ENCODE data around the gene PROSER3. TPM values are rescaled to one million over a fixed set of nuclear protein-coding genes. Genes with fewer than 3 reads are reported as not detected.
A peak's percentile ranks its signal among the peaks of the same experiment; 100 is the strongest.

The PROSER3 gene
- total and polyA plus RNA-seq, 2 of the 13 experiments (the other 11 are each of a cell fraction or from before 2014, with no cell fraction given), result 5.1 to 5.7 TPM

DNA sequence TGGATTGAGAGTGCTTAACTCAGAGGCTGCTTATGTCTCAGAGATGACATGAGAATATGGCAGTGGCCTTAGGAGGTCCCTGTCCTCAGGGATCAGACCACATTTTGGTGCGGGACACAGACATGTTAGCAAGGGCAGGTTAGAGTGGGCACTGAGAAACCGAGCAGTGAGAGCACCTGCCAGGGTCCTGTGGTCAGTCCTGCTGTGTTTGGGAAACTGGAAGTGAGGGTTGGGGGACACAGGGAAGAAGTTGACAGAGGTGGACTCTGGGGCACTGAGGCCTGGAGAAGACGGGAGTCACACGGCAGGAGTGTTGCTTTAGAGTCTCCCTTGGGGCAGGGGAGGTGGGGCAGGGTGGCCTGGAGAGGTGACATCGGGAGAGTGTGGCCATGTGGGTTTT lies 23.1 kb upstream of the PROSER3 start (continued):
- TF ChIP-seq SMAD1 (CRISPR knock-in tag; IDR thresholded peaks at IDR 0.05; ENCODE audit: borderline replicate concordance, low read depth), result no peak
- no peak for TF ChIP-seq MAFF (IDR thresholded peaks at IDR 0.05; ENCODE audit: low read depth, low read length)
- TF ChIP-seq, protein P1, sequence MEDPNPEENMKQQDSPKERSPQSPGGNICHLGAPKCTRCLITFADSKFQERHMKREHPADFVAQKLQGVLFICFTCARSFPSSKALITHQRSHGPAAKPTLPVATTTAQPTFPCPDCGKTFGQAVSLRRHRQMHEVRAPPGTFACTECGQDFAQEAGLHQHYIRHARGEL (CRISPR knock-in tag; IDR thresholded peaks at IDR 0.05), result no peak
- TF ChIP-seq NR2F1 (CRISPR knock-in tag; IDR thresholded peaks at IDR 0.05), result no peak
- no peak for TF ChIP-seq REL (CRISPR knock-in tag; conservative IDR thresholded peaks at IDR 0.05)
- TF ChIP-seq KDM5B (CRISPR knock-in tag; IDR thresholded peaks at IDR 0.05; ENCODE audit: borderline replicate concordance), result no peak
- TF ChIP-seq KDM2A (CRISPR knock-in tag; IDR thresholded peaks at IDR 0.05; ENCODE audit: borderline replicate concordance, low read depth), result no peak
- no peak for TF ChIP-seq STAT5B (CRISPR knock-in tag; IDR thresholded peaks at IDR 0.05)

DNA sequence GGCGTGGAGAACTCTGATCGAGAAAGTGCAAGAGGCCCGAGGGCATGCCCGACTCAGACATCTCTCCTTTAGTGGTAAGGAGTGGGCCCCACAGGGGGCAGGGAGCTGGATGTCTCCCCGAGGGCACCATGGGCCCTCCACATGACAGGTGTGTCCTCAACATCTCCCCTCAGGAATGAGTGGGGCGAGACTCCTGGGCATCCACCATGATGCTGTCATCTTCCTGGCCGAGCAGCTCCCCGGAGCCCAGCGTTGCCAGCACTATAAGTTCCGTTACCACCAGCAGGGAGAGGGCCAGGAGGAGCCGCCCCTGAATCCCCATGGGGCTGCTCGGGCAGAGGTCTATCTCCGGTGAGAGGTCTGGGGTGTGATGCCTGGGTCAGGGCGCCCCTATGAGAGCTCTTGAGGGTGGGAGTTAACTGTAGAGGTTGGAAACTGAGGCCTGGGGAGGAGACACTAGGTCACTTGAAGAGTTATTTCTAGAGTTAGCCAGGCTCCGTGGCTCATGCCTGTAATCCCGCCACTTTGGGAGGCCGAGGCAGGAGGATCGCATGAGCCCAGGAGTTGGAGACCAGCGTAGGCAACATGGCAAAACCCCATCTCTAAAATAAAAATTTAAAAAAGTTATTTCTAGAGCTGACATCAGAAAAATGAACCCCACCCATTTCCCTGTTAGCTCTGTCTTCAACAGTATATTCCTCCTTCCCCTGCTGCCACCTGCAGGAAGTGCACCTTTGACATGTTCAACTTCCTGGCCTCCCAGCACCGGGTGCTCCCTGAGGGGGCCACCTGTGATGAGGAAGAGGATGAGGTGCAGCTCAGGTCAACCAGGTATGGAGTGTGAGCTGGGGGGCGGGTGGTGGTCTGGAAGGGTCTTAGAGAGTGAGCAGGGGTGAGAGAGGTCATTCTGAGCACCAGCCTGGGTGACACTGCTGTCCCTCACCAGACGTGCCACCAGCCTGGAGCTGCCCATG lies 20.8 kb upstream of the PROSER3 start:
- ATAC-seq, result no peak
- peak; percentile 26 for FAIRE-seq
- BruUV-seq (replicated peaks), result no TSS peak
- H3K9me3 ChIP-seq (ENCODE audit: low read length), result no peaks in the 10 kb centered on the region
- intact Hi-C loops (cut with micrococcal nuclease; ENCODE audit: unreplicated experiment), result no loop called here
- no peak overlapping the region for H3K4me3 ChIP-seq (replicated peaks in 1 of 3; ENCODE audit: insufficient read depth in 1 of 3, low read depth in 2 of 3, low read length in 3 of 3)
- WGBS (ENCODE audit: low lambda C conversion rate), result 97% methylated on average over 16 of the region's 22 CpGs
- H3K4me2 ChIP-seq (ENCODE audit: low read depth, low read length), result no peak overlapping the region
- TF ChIP-seq SMC3 (IDR thresholded peaks at IDR 0.05; ENCODE audit: low read length) (peak; percentile 10; the same call in 1 of the 2 replicates), NFKB2 (CRISPR knock-in tag; IDR thresholded peaks at IDR 0.05; ENCODE audit: borderline replicate concordance) (no peak), AGO2 (optimal IDR thresholded peaks at IDR 0.05; ENCODE audit: low read depth, low read length) (peak; percentile 57), CTCF (CRISPR knock-in tag; IDR thresholded peaks at IDR 0.05) (peak; percentile 24; the same call in 1 of the 2 replicates), MBD4 (IDR thresholded peaks at IDR 0.05; ENCODE audit: borderline replicate concordance, low read length) (no peak)
- H4K20me1 ChIP-seq (ENCODE audit: insufficient read depth, low read length), result no peaks in the 10 kb centered on the region
- H3K79me2 ChIP-seq (ENCODE audit: insufficient read depth, low read length), result no peaks in the 10 kb centered on the region
- no peak overlapping the region for H2AFZ ChIP-seq (ENCODE audit: low read length)
- H3K27ac ChIP-seq (ENCODE audit: extremely low read length, insufficient read depth, low read length), result no peak overlapping the region
- no peak overlapping the region for H3K9ac ChIP-seq (ENCODE audit: insufficient read depth, low read depth, low read length)
- H3K4me1 ChIP-seq (ENCODE audit: insufficient read depth, low read length), result peaks cover 18% of the 10 kb centered on the region
- DNase-seq (ENCODE audit: low spot score), result no peak
- ChIA-PET POLR2A (interaction anchor here (1.1 to 4.6 kb wide), 3 partner anchors 11 to 17 kb away, joined by 3 to 69 read pairs (median 7); partner anchors contain the start of gene LIN37), CTCF (ENCODE audit: low intra/inter-chr PET ratio, low total read pairs) (interaction anchor here (1.7 kb wide), 1 partner anchor 43 kb away, joined by 5 read pairs; no protein-coding TSS in a partner anchor)
- in situ Hi-C loops (cut with HindIII; ENCODE audit: extremely low pct_ligation_motif_present, low pct_unique_long_range_greater_than_20kb), result no loop called here
- H3K27me3 ChIP-seq (ENCODE audit: control insufficient read depth in 1 of 2, insufficient read depth in 2 of 2, low read length in 2 of 2), result no peaks in the 10 kb centered on the region
- peaks cover 23 to 62% of the 10 kb centered on the region in 2 experiments; a peak in 4 of 5 replicates for H3K36me3 ChIP-seq (replicated peaks in 1 of 2; ENCODE audit: control insufficient read depth in 1 of 2, insufficient read depth in 2 of 2, low read length in 2 of 2)

Data from HepG2 (cell line).